Frontal cortex (tissue), 4 donors: ENCODE data around the gene ITIH6. TPM values are rescaled to one million over a fixed set of nuclear protein-coding genes. Genes with fewer than 3 reads are reported as not detected.
A peak's percentile ranks its signal among the peaks of the same experiment; 100 is the strongest.
"Not testable (repeated sequence)": the region's sequence is repeated elsewhere in the genome, so short reads cannot be mapped to it uniquely, and the experiment has no call there.

Source experiments
- DNase-seq, 2 donors: peaks; one replicate each; pipeline ENCODE4 v3.0.0; 2012; ENCODE audit warnings: low spot score in 2 of 2
- FAIRE-seq: peaks from 2 replicates; lab custom pipeline; 2012; peaks lifted over from hg19 to GRCh38; lab: Jason Lieb, UNC
- total RNA-seq: library from RNA; depleted of rRNA; stranded (reverse); fragments of >200 nt; gene quantifications from one replicate; pipeline ENCODE4 v1.2.3, GENCODE V29; 2014
- donor health status: control.
- donor health status: control.
- donor health status: control.

The ITIH6 gene
- total RNA-seq, 1 donor from 2014 or later: not detected

DNA sequence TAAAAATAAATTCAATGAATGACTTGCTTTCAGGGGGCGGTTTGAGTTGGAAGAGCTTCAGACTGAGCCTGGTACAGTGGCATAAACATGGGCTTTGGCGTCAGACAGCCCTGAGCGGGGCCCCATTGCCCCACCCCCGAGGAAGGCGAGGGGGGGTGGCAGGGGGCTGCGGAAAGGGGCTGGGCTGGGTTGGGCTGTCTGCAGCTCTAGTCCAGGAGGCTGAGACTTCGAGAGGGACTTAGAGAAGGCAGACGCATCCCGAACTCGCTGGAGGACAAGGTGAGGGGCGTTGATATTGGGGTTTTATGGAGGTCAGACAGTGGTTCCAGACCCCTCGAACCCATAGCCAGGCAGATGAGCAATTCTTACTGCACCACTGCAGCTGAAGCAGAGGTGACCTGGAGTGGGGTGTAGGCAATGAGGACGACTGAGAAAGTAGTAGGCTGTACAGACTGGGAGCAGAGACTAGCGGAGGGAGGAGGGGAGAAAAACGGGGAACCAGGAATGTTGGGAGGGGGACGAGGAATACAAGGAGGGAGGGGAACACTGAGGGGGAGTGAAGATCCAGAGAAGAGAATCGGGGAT is 9.6 kb upstream of the ITIH6 start, which contains the start of gene MAGED2:
Gene MAGED2, plus strand, starts transcription at position 222 of the 585 bp plus-strand sequence. CDS start 1,587 bp downstream, outside the sequence.
- DNase-seq (peak; percentile 30 to 38), FAIRE-seq (no peak)

DNA sequence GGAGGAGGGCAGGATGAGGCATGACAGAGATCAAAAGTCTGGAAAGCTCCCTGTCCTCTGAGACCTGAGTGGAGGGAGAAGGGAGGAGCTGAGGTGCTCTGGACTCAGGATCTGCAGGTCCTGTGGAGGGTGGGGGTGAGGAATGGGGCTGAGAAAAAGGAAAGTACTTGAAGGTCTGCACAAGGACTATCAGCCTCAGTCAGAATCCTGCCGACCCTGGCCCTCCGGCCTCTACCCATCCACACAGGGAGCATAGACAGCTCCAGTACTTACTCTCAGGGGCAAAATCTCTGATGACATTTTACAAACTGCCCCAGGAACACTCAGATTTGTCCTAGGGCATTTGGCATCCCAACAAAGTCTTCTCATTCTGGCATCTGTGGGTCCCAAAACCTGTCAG is 991 bp upstream of the ITIH6 start:
- DNase-seq (no peak), FAIRE-seq (no peak)

GRCh38 chrX:54794795-54795194 is 3.3 kb downstream of the ITIH6 start:
- DNase-seq (no peak), FAIRE-seq (no peak)

DNA sequence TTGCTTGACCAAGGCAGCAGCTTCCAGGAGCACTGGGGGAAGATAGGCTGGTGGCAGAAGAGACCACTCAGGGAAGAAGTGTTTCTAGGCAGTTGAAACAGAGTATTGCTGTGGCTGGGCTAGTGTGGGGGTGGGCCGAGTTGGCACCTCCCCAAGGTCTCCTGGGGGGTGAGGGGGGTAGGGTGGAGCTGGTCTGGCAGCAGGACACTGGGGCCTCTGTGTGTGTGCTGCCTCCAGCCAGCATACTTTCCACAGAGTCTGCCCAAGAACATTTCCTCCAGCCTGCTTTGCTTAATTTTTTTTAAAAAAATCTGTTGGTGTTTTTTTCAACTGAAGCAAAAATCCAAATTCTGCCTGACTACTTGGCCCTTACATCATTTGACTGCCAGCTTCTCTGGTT is 4.0 kb downstream of the ITIH6 start:
- no peak for DNase-seq
- no peak for FAIRE-seq

DNA sequence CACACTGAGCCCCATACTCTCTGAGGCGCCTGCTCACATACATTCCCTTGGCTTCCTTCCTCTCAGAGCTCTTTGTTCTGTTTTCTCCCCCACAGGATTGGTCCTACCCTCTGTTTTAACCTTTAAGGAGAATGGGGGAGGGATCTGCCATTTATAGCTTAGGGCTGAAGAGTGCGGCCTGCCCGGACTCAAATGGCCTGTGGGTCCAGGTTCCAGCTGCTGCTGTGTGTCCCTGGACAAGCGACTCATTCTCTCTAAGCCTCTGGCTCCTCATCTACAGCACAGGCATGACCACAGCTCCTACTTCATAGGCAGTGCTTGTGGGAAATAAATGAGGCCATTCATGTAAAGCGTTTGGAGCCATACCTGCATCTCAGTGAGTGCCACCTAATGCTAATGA is 8.7 kb downstream of the ITIH6 start:
- FAIRE-seq, DNase-seq: not testable (repeated sequence)

- FAIRE-seq: no peak
- DNase-seq: no peak
Observed at GRCh38 chrX:54788446-54788845, 9.6 kb downstream of the ITIH6 start.

GRCh38 chrX:54786967-54787366 is 11.1 kb downstream of the ITIH6 start:
- no peak for FAIRE-seq
- no peak for DNase-seq

- DNase-seq (no peak), FAIRE-seq (no peak)
Observed at GRCh38 chrX:54785901-54786300, 12.2 kb downstream of the ITIH6 start.

GRCh38 chrX:54776987-54777672 is 20.9 kb downstream of the ITIH6 start:
- FAIRE-seq (no peak), DNase-seq (no peak)

- DNase-seq (no peak), FAIRE-seq (no peak)
Observed at GRCh38 chrX:54776061-54776460, 22.0 kb downstream of the ITIH6 start.

DNA sequence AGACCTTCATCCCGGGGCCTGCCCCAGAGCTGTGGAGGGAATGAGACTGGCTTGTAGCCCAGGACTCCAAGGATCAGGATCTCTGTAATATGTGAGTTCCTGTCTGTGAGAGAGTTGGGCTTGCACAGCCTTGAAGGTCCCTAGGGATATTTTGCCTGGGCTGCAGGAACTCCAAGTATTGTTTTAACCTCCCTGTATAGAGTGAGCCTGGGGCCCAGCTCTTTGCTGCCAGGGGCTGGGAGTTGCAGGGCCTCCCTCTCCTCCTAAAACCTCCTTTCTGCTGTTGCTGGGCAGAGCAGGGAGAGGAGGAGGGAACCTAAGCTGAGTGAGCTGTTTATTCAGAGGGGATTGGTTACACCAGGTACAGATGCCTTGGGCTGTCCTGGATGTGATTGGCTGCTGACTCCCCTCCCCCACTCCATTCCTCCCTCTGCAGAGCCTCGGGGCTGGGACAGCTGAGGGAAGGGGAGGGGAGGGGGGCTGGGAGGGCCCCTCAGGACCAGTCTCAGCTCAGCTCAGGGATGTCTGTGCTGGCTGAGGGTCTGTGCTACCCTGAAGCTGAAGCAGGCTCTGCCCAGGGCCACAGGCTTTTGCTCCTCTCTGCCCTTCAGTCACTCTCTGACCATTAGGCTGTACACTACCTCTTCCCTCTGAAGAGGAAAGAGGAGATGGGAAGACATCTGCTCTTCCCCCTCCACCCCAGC is 23.5 kb downstream of the ITIH6 start:
- not testable (repeated sequence) for FAIRE-seq

GRCh38 chrX:54758114-54759055 is 39.7 kb downstream of the ITIH6 start:
- FAIRE-seq (no peak), DNase-seq (no peak)

More for the DNA sequence above, 23.5 kb downstream of the ITIH6 start:
- DNase-seq: not testable (repeated sequence)

DNA sequence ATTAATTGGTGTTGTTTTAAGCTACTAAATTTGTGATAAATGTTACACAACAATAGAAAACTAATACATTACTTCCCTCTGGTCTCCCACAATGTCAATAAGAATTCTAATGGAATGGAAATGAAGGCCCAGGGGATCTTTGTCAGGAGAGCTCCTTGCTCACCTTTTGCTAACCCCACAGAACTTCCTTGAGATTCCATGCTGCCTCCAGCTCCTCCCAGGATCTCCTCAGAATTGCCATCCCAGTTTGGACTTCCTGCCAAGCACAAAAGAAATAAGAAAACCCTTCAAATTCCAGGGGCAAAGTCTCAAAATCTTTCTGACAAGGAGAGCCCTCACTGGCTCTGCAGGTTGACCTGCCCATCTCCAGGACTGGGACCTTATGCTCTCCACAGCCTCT is 43.2 kb downstream of the ITIH6 start:
- DNase-seq (no peak), FAIRE-seq (no peak)

DNA sequence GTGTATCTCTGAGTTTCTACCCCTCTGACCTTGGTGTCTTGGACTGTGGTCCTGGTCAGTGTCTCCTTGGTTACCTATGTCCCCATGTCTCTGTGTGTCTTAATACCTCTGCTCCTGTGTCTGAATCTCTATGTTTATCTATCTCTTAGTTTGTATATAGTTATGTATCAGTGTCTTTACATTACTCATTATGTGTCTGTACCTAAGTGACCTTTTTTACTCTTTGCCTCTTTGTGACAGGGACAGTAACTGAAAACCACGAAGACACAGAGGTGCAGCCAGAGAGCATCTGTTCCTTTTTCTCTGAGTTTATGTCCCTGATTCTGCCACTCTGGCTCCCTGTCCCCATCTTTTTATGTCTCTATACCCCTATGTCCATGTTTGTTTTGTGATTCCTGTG is 49.4 kb downstream of the ITIH6 start:
- DNase-seq (no peak), FAIRE-seq (no peak)

DNA sequence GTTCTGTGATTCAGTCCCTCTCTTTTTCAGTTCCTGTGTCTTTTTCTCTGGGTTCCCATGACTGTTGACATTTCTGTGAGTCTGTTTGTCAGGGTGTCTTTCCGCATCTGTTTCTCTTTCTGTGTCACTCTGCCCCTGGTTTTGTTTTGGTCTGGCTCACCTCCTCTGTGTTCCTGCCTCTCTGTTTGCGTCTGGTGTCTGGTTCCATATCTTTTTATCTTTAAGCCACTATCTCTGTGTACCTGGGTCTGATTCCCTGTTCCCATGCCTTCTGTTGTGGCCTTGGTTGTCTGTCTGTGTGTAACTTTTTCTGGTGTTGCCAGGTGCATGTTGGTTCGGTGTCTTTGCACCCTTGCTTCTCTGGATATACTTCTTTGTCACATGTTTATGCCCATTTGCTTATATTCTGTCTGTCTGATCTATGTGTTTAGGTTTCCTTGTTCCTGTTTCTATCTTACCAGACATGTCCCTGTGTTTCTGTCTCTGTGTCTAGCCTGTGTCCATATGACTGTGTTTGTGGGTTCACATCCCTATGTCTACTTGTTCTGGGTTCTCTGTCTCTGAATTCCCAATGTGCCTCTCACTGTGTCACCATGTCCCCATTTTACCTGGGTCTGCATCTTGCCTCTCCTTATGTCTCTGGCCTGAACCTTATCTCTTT is 50.2 kb downstream of the ITIH6 start:
- FAIRE-seq: no peak
- DNase-seq: no peak

GRCh38 chrX:54746928-54747327 is 51.1 kb downstream of the ITIH6 start:
- FAIRE-seq (no peak), DNase-seq (no peak)

- FAIRE-seq: no peak
Observed at GRCh38 chrX:54745676-54746075, 52.4 kb downstream of the ITIH6 start.

GRCh38 chrX:54738567-54738966 is 59.5 kb downstream of the ITIH6 start:
- FAIRE-seq, DNase-seq: not testable (repeated sequence)

More at GRCh38 chrX:54745676-54746075, 52.4 kb downstream of the ITIH6 start:
- DNase-seq: no peak

GRCh38 chrX:54736298-54736942 is 61.6 kb downstream of the ITIH6 start:
- not testable (repeated sequence) for FAIRE-seq, DNase-seq
